Activated naive CD4-positive, alpha-beta T cell treated with anti-CD3 and anti-CD28 coated beads, Interleukin-2, amount 50 U/mL, for 72 hours (primary cell): ENCODE data around the gene ADGB. TPM values are rescaled to one million over a fixed set of nuclear protein-coding genes. Genes with fewer than 3 reads are reported as not detected.
"Not testable (repeated sequence)": the region's sequence is repeated elsewhere in the genome, so short reads cannot be mapped to it uniquely, and the experiment has no call there.

ENCODE experiments used
- ATAC-seq, 2 donors: fragments of 150-1000 bp; cut with Tn5 transposase; 2 replicates each; pipeline ENCODE4 v1.10.0; 2021; ENCODE audit warnings: mild to moderate bottlenecking in 2 of 2, moderate library complexity in 2 of 2
- DNase-seq, 2 donors: peaks; one replicate each; pipeline ENCODE4 v3.0.0; 2021 to 2022; ENCODE audit warnings: low spot score in 2 of 2
- H3K27ac Mint-ChIP-seq, 2 donors: one replicate each; pipeline ENCODE4 v1.8.0; 2022; ENCODE audit warnings: mild to moderate bottlenecking in 2 of 2, mixed read lengths in 2 of 2
- H3K36me3 Mint-ChIP-seq, 2 donors: one replicate each; pipeline ENCODE4 v1.8.0; 2022; ENCODE audit warnings: mixed read lengths in 2 of 2
- H3K9me3 Mint-ChIP-seq, 2 donors: one replicate each; pipeline ENCODE4 v1.8.0; 2022; ENCODE audit warnings: mixed read lengths in 2 of 2
- total RNA-seq, 2 donors: library from RNA; stranded (reverse); gene quantifications; one replicate each; pipeline ENCODE4 v1.2.3, GENCODE V29; 2022

Gene ADGB
- not detected for total RNA-seq

- Mint-ChIP-seq H3K36me3 (peaks cover 0 to 4% of the 10 kb centered on the region in 2 donors), H3K9me3 (no peaks in the 10 kb centered on the region), H3K27ac (no peak within 1 kb of the TSS)
- no peak for DNase-seq
- ATAC-seq = peak in 1 of 2 donors; percentile 22
Observed at GRCh38 chr6:146598772-146599405, at the start of gene ADGB. Gene ADGB, plus strand, starts transcription at chr6:146598972. Its CDS starts 69 bp downstream, at chr6:146599041.

DNA sequence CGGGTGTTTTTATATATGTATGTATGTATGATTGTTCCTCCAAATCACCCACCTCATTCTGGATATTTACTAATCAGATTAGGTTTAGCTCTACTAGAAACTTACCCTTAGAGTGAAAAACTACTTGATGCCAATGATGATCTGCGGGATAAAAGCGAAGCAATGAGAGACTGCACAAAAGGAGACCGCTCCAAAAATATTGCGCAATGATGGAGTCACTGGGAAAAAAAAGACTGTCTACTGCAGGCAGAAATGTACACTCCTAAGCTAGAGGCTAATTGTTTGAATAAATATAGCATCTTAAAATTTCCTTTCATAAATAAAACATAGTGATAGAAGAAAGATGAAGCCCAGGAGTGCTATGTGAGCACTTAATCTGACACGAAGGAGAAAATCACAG is 47.9 kb upstream of the ADGB start:
- Mint-ChIP-seq H3K36me3 (no peaks in the 10 kb centered on the region), H3K9me3 (no peaks in the 10 kb centered on the region), H3K27ac (no peak overlapping the region)
- no peak for DNase-seq
- ATAC-seq = no peak

- Mint-ChIP-seq H3K9me3 (no peaks in the 10 kb centered on the region), H3K36me3 (no peaks in the 10 kb centered on the region), H3K27ac (no peak overlapping the region)
- DNase-seq (no peak), ATAC-seq (no peak)
Observed at GRCh38 chr6:146551545-146551944, 47.2 kb upstream of the ADGB start.

- no peaks in the 10 kb centered on the region for H3K36me3 Mint-ChIP-seq
- ATAC-seq (no peak), DNase-seq (no peak)
- H3K9me3 Mint-ChIP-seq = no peaks in the 10 kb centered on the region
- no peak overlapping the region for H3K27ac Mint-ChIP-seq
Observed at GRCh38 chr6:146553377-146554135, 45.2 kb upstream of the ADGB start.

- ATAC-seq (no peak), DNase-seq (no peak)
- no peaks in the 10 kb centered on the region for H3K36me3 Mint-ChIP-seq
- no peaks in the 10 kb centered on the region for H3K9me3 Mint-ChIP-seq
- no peak overlapping the region for H3K27ac Mint-ChIP-seq
Observed at GRCh38 chr6:146560607-146561006, 38.2 kb upstream of the ADGB start.

DNA sequence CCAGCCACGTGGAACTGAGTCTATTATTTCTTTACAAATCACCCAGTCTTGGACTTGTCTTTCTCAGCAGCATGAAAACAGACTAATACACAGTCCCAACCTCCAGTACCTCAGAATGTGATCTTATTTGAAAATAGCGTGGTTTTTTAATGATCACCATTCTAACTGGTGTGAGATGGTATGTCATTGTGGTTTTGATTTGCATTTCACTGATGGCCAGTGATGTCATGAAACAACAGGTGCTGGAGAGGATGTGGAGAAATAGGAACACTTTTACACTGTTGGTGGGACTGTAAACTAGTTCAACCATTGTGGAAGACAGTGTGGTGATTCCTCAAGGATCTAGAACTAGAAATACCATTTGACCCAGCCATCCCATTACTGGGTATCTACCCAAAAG is 32.1 kb upstream of the ADGB start:
- not testable (repeated sequence) for H3K36me3 Mint-ChIP-seq, ATAC-seq, DNase-seq, H3K27ac Mint-ChIP-seq
- peaks cover 13 to 16% of the 10 kb centered on the region in 2 donors for H3K9me3 Mint-ChIP-seq

DNA sequence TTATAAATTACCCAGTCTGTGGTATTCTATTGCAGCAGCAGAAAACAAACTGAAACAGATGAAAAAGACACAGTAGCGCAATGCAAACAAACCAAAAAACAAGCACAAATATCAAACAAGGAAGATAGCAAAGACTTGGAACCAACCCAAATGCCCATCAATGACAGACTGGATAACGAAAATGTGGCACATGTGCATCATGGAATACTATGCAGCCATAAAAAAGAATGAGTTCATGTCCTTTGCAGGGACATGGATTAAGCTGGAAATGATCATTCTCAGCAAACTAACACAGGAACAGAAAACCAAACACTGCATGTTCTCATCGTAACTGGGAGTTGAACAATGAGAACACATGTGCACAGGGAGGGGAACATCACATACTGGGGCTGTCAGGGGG is 30.2 kb upstream of the ADGB start:
- ATAC-seq, H3K27ac Mint-ChIP-seq, H3K36me3 Mint-ChIP-seq, DNase-seq: not testable (repeated sequence)
- H3K9me3 Mint-ChIP-seq = peaks cover 13 to 16% of the 10 kb centered on the region in 2 donors

GRCh38 chr6:146574211-146574610 is 24.6 kb upstream of the ADGB start:
- Mint-ChIP-seq H3K27ac (no peak overlapping the region), H3K9me3 (peaks cover 9 to 15% of the 10 kb centered on the region in 2 donors), H3K36me3 (no peaks in the 10 kb centered on the region)
- no peak for ATAC-seq
- no peak for DNase-seq

- ATAC-seq = no peak
Observed at GRCh38 chr6:146578054-146578453, 20.7 kb upstream of the ADGB start.

DNA sequence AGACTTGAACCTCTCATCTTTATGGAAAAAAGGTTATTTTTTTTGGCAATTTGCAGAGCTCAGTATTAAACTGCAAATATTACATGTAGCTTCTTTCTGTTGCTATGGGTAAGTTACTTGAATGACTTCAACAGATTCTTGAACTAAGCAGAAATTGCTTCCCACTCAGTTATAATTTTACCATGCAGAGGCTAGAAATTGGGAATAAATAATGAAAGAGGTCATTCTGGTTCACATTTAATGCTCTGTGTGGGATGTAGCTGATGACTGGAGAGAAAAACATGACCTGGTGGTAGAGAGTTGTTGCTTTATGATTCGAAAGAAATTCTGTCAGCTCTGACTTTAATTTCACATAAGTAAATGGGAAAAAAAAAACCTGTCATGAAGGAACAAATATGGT is 16.8 kb upstream of the ADGB start:
- DNase-seq (no peak), ATAC-seq (no peak)
- H3K9me3 Mint-ChIP-seq = no peaks in the 10 kb centered on the region
- no peaks in the 10 kb centered on the region for H3K36me3 Mint-ChIP-seq
- H3K27ac Mint-ChIP-seq = no peak overlapping the region

More at GRCh38 chr6:146578054-146578453, 20.7 kb upstream of the ADGB start:
- no peak overlapping the region for H3K27ac Mint-ChIP-seq
- no peaks in the 10 kb centered on the region for H3K36me3 Mint-ChIP-seq
- DNase-seq = no peak
- H3K9me3 Mint-ChIP-seq = peaks cover 3% of the 10 kb centered on the region in 2 donors

DNA sequence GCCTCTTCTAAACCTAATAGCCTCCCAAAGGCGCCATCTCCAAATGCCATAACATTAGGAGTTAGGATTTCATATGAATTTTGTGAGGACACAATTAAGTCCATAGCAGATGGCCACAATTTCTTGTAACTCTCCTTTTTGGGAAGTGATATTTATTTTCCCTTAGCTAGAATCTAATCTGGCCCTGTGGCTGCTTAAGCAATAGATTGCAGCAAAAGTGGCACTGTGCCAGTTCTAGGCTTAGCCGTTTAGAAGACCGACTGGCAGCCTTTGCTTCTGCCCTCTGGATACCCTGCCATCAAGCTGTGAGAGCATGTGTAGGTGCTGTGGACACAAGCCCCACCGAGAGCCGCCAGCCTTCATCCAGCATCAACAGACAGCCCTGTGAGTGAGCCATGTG is 15.9 kb upstream of the ADGB start:
- H3K9me3 Mint-ChIP-seq = no peaks in the 10 kb centered on the region
- no peak for ATAC-seq
- DNase-seq = no peak
- no peak overlapping the region for H3K27ac Mint-ChIP-seq
- H3K36me3 Mint-ChIP-seq = no peaks in the 10 kb centered on the region

DNA sequence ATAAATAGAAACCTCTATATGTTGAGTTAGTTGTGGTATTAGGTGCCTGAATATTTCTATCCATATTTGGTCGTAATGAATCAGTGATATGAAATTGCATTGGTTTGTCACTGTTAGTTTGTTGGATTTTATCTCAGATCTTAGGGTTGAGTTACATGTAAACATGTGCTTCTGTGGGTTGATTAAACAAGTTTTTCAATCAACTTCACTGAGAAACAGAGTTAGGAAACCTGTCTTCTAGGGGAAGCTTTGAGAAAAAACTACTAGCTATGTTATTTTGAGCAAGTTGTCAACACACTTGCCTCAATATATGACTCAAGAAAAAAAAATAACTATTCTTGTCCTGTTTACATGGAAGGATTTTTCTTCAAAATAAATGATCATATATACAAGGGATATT is 14.8 kb upstream of the ADGB start:
- DNase-seq (no peak), ATAC-seq (no peak)
- no peak overlapping the region for H3K27ac Mint-ChIP-seq
- no peaks in the 10 kb centered on the region for H3K36me3 Mint-ChIP-seq
- no peaks in the 10 kb centered on the region for H3K9me3 Mint-ChIP-seq

GRCh38 chr6:146587459-146587858 is 11.3 kb upstream of the ADGB start:
- H3K9me3 Mint-ChIP-seq = no peaks in the 10 kb centered on the region
- no peaks in the 10 kb centered on the region for H3K36me3 Mint-ChIP-seq
- DNase-seq (no peak), ATAC-seq (no peak)
- no peak overlapping the region for H3K27ac Mint-ChIP-seq

- ATAC-seq (no peak), DNase-seq (no peak)
- no peak overlapping the region for H3K27ac Mint-ChIP-seq
- H3K36me3 Mint-ChIP-seq = no peaks in the 10 kb centered on the region
- H3K9me3 Mint-ChIP-seq = no peaks in the 10 kb centered on the region
Observed at GRCh38 chr6:146590492-146590891, 8.3 kb upstream of the ADGB start.

DNA sequence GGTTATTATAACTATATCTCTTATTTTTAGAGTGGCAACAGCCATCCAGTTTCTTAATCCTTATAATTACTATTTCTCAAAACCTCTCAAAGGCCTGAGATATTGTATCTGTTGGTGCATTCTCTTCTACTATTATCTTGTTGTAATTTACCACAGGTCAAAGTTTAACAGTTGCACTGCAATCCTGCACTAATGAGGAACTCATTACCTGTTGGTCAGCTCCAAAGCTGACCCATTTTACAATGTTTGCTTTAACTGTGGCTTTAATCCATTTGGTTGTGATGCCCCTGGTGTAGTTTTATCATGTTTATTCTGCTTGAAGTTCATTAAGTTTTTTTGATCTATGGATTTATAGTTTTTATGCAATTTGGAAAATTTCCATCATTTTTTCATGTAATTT is 6.3 kb upstream of the ADGB start:
- Mint-ChIP-seq H3K36me3 (no peaks in the 10 kb centered on the region), H3K27ac (no peak overlapping the region), H3K9me3 (no peaks in the 10 kb centered on the region)
- ATAC-seq (no peak), DNase-seq (no peak)

DNA sequence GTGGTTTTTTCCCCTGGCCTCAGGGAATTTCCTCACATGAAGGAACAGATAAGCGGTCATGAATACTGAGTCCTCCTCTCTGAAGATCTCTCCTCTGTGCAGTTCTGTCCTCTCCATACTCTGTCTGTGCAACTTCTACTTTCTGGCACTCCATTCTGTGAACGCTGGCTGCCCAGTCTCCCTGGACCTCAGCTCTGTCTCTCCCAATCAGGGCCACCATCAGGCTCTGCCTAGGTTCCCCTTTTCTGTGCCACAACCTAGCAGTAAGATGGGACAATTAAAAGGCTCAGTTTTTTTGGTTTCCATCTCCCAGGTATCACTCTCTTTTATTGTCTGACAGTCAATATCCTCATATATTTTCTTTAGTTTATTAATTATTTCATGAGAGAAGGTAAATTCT is 4.8 kb upstream of the ADGB start:
- Mint-ChIP-seq H3K36me3 (no peaks in the 10 kb centered on the region), H3K9me3 (no peaks in the 10 kb centered on the region), H3K27ac (no peak overlapping the region)
- ATAC-seq (no peak), DNase-seq (no peak)

DNA sequence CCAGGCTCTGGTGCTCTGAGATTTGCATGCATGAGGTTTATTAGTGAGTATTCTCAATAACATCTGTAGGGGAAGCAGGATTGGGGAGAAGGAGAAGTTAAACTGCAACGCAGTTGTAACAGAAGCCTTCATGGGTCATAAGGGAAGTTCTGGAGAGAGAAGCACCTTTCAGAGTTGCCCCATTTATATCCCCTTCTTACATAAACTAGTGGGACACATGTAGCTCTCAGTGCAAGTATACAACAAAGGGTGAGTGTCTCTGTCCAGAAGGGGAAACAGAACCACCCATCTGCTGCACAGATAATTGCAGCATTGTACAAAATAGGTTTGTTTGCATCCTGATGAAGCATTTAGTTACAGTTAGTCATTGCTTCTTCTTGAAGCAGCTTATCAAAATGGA is 4.3 kb upstream of the ADGB start:
- DNase-seq = no peak
- Mint-ChIP-seq H3K36me3 (peaks cover 0 to 4% of the 10 kb centered on the region in 2 donors), H3K9me3 (no peaks in the 10 kb centered on the region), H3K27ac (no peak overlapping the region)
- ATAC-seq = no peak
